ENCODE results near the gene NUDT8. TPM values are rescaled to one million over a fixed set of nuclear protein-coding genes. Genes with fewer than 3 reads are reported as not detected.

NUDT8 gene
- total RNA-seq, 1 experiment from 2014 or later = 13.2 TPM

- Histone ChIP-seq H3K36me3 (ENCODE audit: control insufficient read depth, insufficient read depth, low read length) (no peaks in the 10 kb centered on the region), H3K4me3 (ENCODE audit: low read depth in 2 of 2, low read length in 2 of 2) (peak overlapping the region; percentile 57 to 72), H3K9me3 (ENCODE audit: control insufficient read depth, insufficient read depth, low read depth, low read length) (no peaks in the 10 kb centered on the region), H3K27me3 (ENCODE audit: control insufficient read depth, insufficient read depth, low read length) (no peaks in the 10 kb centered on the region), H3K27ac (ENCODE audit: low read length) (peak overlapping the region; percentile 88), H3K4me1 (ENCODE audit: control insufficient read depth, insufficient read depth, low read length) (peaks cover 30% of the 10 kb centered on the region)
- BruUV-seq (replicated peaks) = no TSS peak
- POLR2A ChIA-PET = interaction anchor here (0.5 to 1.0 kb wide), 2 partner anchors 8 to 46 kb away, joined by 3 read pairs; no protein-coding TSS in a partner anchor
- peak; percentile 59 for ATAC-seq
- intact Hi-C loops (cut with micrococcal nuclease; ENCODE audit: unreplicated experiment) (no loop called here), in situ Hi-C loops (cut with HindIII; ENCODE audit: low pct_unique_long_range_greater_than_20kb, low sequenced_read_pairs) (no loop called here)
- no peak for TF ChIP-seq POLR2AphosphoS5 (IDR thresholded peaks at IDR 0.05; ENCODE audit: low read depth, low read length)
- TF ChIP-seq SIN3A (IDR thresholded peaks at IDR 0.05; ENCODE audit: borderline replicate concordance, insufficient read depth, low read depth, low read length) = no peak
- TF ChIP-seq REST (IDR thresholded peaks at IDR 0.05; ENCODE audit: insufficient read depth in 1 of 2, low read depth in 2 of 2, low read length in 1 of 2) = no peak
- TF ChIP-seq TCF7L2 (IDR thresholded peaks at IDR 0.05; ENCODE audit: low read depth, low read length) = no peak
- no peak for TF ChIP-seq CTCF (IDR thresholded peaks at IDR 0.05)
- CTCF ChIA-PET = interaction anchor here (0.6 kb wide), 1 partner anchor 30 kb away, joined by 4 read pairs; no protein-coding TSS in a partner anchor
- no peak for DNase-seq (ENCODE audit: low read depth, low spot score)
Observed at GRCh38 chr11:67584205-67584880, 45.4 kb downstream of the NUDT8 start.

- peak within 1 kb of the TSS; percentile 57 to 72 for H3K4me3 ChIP-seq (ENCODE audit: low read depth in 2 of 2, low read length in 2 of 2)
- no peaks in the 10 kb centered on the region for H3K27me3 ChIP-seq (ENCODE audit: control insufficient read depth, insufficient read depth, low read length)
- ATAC-seq (peak; percentile 92), DNase-seq (ENCODE audit: low read depth, low spot score) (no peak)
- BruUV-seq (replicated peaks) = no TSS peak
- no peaks in the 10 kb centered on the region for H3K9me3 ChIP-seq (ENCODE audit: control insufficient read depth, insufficient read depth, low read depth, low read length)
- TF ChIP-seq CTCF (IDR thresholded peaks at IDR 0.05) (peak; percentile 95), SIN3A (IDR thresholded peaks at IDR 0.05; ENCODE audit: borderline replicate concordance, insufficient read depth, low read depth, low read length) (no peak), POLR2AphosphoS5 (IDR thresholded peaks at IDR 0.05; ENCODE audit: low read depth, low read length) (peak; percentile 95)
- H3K27ac ChIP-seq (ENCODE audit: low read length) = peak within 1 kb of the TSS; percentile 88
- in situ Hi-C loops (cut with HindIII; ENCODE audit: low pct_unique_long_range_greater_than_20kb, low sequenced_read_pairs) (no loop called here), intact Hi-C loops (cut with micrococcal nuclease; ENCODE audit: unreplicated experiment) (no loop called here)
- ChIA-PET POLR2A (interaction anchor here (0.5 to 1.0 kb wide), 2 partner anchors 9 to 18 kb away, joined by 3 read pairs; no protein-coding TSS in a partner anchor), CTCF (interaction anchor here (0.6 to 1.6 kb wide), 2 partner anchors 11 to 29 kb away, joined by 4 read pairs; no protein-coding TSS in a partner anchor)
- H3K36me3 ChIP-seq (ENCODE audit: control insufficient read depth, insufficient read depth, low read length) = no peaks in the 10 kb centered on the region
- H3K4me1 ChIP-seq (ENCODE audit: control insufficient read depth, insufficient read depth, low read length) = peaks cover 34% of the 10 kb centered on the region
Observed at GRCh38 chr11:67583247-67584204, 46.2 kb downstream of the NUDT8 start, which contains the start of gene GSTP1. Gene GSTP1, plus strand, starts transcription at chr11:67583812. Its CDS starts 32 bp downstream, at chr11:67583844.
